D721Med (cell line): ENCODE measurements around the gene KNDC1.

Experiments used
- DNase-seq: peaks from one replicate; pipeline ENCODE4 v3.0.0; 2011; ENCODE audit warnings: low spot score; ENCODE audit not compliant: insufficient read length
- FAIRE-seq: peaks from 2 replicates; lab custom pipeline; 2011; peaks lifted over from hg19 to GRCh38; lab: Jason Lieb, UNC
- TF ChIP-seq, protein P1 (sequence below): IDR thresholded peaks from 2 replicates; pipeline ENCODE4 v1.5.1; 2012; ENCODE audit warnings: mild to moderate bottlenecking, control low read depth; ENCODE audit not compliant: insufficient read depth; ENCODE audit errors: missing control alignments

Gene KNDC1

DNA sequence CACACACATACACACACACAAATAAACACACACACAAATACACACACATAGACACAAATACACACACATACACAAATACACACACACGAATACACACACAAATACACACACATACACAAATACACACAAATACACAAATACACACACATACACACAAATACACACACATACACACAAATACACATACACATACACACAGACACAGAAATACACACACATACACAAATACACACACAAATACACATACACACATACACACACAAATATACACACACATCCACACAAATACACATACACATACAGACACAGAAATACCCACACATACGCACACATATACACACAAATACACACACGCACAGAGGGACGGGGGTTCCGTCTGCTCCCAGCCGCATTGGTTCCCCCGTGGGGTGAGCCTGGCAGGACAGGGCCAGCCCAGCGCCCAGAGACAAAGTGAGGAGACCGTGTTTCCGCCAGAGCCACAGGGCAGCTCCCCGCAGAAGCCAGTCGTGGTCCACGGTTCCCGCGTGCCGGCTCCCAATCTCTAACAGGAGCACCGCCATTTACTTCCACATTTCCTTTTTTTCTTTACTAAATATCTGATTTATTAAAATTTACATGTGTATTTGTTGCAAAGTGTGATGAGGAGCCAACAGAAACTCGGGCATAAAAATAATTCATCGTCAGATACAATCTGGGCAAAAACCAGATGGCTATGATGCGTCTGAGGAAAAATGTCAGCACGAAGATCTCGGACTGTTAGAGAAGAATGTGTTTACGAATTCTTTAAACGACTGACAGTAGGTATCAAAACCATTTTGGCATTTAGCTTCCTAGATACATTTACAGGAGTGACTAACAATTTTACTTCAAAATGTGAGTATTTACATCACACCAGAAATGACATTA, 3.1 kb upstream of the KNDC1 start:
- no peak for FAIRE-seq
- TF ChIP-seq, protein P1, sequence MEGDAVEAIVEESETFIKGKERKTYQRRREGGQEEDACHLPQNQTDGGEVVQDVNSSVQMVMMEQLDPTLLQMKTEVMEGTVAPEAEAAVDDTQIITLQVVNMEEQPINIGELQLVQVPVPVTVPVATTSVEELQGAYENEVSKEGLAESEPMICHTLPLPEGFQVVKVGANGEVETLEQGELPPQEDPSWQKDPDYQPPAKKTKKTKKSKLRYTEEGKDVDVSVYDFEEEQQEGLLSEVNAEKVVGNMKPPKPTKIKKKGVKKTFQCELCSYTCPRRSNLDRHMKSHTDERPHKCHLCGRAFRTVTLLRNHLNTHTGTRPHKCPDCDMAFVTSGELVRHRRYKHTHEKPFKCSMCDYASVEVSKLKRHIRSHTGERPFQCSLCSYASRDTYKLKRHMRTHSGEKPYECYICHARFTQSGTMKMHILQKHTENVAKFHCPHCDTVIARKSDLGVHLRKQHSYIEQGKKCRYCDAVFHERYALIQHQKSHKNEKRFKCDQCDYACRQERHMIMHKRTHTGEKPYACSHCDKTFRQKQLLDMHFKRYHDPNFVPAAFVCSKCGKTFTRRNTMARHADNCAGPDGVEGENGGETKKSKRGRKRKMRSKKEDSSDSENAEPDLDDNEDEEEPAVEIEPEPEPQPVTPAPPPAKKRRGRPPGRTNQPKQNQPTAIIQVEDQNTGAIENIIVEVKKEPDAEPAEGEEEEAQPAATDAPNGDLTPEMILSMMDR: no peak

DNA sequence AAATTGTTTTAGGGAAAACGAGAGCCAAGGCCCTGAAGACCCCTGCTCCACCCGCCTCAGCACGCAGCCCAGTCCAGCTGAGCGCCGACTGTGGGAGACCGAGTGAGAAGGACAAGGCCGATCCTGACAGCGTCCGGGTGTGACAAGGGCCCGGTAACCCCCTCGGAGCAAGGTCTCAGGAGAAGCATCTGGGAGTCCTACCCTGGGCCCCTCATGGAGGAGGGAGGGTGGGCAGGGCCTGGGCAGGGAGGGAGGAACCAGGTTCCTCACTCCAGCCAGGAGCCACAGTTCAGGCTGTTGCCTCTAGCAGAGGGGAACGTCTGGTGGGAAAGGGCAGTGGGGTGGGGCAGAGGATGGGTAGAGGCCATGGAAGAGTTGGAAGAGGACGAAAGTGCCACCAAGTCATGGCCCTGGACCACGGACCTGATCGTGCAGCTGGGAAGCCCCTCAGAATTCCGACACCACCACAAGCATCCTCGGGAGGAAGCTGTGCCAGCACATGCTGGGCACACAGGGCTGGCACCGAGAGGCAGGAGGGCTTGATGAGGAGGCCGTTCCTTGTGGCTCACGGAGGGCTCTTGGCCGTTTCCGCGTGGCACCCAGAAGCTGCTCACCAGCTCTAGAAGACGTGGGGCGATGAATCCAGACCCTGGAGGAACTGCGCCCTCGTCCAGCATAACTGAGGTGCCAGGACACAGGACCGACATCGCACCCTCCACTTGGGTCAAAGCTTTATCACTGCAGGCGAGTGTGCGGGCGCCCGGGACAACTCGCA, 2.2 kb upstream of the KNDC1 start:
- TF ChIP-seq, protein P1: no peak
- no peak for FAIRE-seq

More for the DNA sequence above, 3.1 kb upstream of the KNDC1 start:
- DNase-seq: no peak

DNA sequence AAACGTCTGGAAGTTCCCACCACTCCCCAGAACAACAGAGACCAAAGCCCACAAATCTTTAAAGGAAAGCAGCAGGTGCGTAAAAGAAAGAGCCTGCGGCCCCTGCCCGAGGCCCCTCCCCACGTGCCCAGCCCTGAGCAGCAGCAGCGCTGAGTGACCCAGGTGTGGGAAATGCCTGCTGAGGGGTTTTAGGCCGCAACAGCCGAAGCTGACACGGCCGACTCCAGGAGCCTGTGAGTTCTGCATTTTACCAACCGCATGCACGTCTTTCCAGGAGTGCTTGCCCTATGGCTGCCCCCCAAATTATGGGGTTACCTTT, 1.6 kb upstream of the KNDC1 start:
- DNase-seq: no peak
- TF ChIP-seq, protein P1: no peak
- no peak for FAIRE-seq

More for the DNA sequence above, 2.2 kb upstream of the KNDC1 start:
- DNase-seq: no peak

DNA sequence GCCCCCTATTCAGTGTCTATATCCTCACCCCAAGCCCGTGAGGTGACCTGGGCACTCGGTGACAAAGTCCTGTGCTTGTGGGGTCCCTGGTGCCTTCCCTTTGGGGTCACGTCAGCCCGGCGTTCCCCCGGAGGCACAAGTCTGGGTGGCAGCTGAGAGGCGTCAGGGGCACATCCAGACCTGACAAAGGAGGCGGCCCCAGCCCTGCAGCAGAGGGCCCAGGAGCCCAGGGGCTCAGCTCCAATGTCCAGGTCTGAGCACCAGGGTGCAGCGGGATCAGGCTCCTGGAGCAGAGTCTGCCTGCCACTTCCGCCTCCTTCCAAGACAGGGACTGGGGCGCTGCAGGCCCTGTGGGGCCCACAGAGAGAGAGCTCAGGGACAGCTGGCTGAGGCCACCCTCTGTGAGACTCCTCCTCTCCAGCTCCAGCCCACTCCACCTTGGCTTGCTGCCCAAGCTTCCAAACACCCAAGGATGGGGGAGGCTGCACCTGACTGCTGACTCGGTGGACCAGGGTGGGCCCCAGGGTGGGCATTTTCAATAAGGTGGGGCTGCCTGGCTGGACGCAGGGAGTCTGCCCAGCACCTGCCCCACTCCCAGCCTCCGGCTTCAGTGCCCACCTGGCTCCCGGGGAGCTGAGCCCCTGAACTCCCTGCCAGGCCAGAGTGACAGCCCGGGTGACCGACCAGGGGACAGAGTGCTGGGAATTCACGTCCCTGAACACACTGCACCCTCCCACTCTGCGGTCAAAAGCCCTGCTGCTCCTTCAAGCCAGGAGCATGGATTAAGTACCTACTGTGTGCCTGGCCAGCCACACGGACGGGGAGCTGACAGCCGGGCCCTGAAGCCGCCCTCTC, 1.0 kb upstream of the KNDC1 start:
- no peak for FAIRE-seq

DNA sequence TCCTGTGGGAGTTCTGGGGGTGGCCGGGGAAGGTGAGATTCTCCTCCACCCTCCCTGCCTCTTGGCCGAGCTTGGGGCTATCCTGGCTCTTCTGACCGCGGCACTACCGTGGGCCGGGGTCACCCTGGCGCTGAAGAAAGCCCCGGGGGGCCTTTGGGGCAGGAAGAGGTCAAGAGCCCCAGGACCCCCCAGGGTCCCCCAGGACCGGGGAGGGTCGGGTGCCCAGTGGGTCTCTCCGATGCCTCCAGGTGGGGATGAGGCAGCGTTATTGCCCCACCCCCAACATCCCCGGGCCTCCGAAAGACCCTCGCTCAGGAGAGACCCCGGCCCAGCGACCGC, 439 bp upstream of the KNDC1 start:
- TF ChIP-seq, protein P1: no peak
- no peak for FAIRE-seq
- no peak for DNase-seq

More for the DNA sequence above, 1.0 kb upstream of the KNDC1 start:
- TF ChIP-seq, protein P1: no peak
- DNase-seq: no peak

DNA sequence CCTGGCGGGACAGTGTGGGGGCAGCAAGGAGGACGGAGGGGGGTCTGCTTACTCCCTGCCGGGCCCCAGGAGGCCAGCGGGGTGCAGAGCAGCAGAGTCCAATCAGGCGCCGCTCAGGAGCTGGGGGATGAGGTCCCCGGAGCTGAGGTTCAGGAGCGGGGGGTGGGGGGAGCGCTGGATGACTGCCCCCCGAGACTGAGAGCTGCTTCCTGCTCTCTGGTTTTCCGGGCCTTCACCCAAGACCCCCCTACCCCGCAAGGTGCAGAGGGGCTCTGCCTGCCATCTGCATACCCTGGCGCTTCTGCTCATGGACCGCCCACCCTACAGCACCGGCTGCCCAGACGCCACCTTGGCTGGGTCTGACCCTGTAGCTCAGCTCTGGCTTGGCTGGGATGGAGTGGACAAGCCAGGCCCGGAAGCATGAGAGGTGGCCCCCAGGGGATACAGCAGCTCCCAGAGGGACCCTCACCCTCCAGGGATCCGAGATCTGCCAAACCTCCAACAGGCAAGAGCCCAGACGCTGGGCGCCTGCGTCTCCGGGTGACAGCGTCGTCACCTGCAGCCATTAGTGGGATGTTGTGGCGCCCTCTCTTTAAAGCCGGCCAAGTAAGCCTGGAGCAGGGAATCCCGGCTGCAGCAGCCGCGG, 930 bp downstream of the KNDC1 start:
- DNase-seq (no peak), FAIRE-seq (no peak)
- TF ChIP-seq, protein P1: no peak
